NCI-H524 (cell line): ENCODE results near the gene ADAM22.
"Not testable (repeated sequence)": the region's sequence is repeated elsewhere in the genome, so short reads cannot be mapped to it uniquely, and the experiment has no call there.

Source experiments
- DNase-seq, 2 experiments: peaks; one replicate each; lab custom pipeline; 2025; lab: John Stamatoyannopoulos, UW

Gene ADAM22

DNA sequence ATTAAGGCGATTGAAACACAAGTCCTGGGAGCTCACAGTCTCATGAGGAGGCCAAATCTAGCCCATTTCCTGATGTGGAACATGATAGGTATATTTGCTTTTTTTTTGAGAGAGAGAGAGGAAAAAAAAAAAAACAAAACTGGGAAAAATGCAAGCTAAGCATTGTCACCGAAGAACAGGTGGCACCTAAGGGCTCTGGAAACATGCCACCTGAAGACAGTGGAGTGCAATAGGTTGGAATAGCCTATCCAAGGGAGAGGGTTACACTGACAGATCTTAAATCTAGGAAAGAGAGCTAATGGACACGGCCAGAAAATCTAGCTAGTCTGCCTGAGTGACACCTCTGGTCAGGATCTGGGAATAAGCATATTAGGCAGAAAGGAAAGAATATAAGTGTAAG is 175.6 kb downstream of the ADAM22 start:
- no peak for DNase-seq

DNA sequence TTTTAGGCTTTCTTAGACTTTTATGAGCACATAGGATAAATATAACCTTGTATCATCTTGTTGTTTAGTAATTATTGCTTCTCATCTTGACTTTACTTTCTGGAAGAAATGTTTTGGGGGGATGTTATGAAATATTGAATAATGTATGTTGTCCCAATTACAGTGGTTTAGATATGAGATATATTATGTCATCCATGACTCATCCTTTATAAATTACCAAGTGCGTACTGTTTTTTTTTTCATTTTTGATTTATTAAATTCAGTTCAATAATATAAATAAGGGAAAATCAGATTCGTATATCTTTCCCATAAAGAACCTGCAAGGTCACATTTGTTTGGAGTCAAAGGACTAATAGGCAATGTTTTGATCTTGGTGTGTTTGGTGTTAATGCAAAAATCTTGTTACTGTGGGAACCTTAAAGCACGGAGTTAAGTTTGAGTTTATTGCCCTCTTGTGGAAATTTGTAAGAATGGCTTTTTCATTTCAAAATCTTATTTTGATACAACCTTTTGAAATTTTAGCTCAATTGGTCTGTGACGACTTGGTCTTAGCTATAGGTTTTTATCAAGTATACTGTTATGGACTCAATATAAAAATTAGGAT is 177.2 kb downstream of the ADAM22 start:
- peak; percentile 3 to 46 for DNase-seq

DNA sequence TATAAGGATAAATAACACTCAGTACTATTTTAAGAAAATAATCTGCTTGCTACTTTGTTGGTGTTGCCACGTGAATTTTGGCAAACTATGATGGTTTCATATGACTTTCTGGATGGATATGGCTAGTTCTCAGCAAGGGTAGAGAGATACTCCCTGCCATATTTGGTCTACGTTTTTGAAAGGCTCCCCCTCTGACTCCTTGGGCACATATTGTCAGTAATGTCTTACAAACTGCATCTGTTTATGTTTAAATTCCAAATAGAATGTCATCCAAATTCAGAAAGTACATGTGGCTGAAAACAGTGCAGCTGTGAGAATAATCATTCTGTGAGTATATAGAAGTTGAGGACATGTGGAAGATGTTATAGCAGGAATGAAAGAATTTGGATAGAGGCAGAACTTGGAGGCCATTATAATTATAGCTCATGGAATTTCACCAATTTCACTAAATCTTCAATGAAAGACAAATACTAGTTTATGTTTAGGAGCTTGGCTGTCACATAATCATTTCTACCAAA is 178.0 kb downstream of the ADAM22 start:
- no peak for DNase-seq

DNA sequence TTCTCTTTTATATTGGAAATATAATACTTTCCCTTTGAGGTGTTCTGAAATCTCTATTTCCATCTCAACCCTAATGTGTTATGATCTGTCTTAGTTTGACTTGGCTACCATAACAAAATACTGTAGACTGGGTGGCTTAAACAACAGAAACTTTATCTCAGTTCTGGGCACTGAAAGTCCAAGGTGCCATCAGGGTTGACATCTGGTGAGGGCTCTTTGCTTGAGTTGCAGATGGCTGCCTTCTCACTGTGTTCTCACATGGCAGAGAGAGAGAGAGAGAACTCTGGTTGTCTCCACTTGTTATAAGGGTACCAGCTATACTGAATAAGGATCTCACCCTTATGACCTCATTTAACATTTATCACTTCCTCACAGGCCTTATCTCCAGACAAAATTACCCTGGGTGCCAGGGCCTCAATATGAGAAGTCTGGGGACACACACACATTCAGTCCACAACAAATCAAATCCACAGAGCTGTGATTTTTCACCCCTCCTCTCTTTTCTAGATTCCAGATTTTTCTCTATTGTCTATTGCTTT is 181.3 kb downstream of the ADAM22 start:
- peak; percentile 40 to 83 for DNase-seq

DNA sequence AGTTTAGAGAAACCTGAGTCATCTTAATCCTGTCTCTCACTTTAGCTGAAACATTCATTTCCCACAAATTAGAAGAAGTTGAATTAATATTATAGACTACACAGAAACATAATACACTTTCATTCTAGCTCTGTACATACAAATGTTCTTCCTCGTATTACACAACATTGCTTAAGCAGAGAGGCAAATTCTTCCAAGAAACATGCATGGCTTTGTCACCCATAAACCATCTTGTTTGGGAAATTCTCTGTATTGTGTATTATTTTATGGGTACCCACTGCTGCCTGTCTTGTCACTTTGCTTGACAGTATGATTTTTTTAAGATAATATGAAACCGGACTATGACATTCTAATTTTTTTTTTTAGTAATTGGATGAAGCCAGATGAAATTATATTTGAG is 181.8 kb downstream of the ADAM22 start:
- no peak for DNase-seq

DNA sequence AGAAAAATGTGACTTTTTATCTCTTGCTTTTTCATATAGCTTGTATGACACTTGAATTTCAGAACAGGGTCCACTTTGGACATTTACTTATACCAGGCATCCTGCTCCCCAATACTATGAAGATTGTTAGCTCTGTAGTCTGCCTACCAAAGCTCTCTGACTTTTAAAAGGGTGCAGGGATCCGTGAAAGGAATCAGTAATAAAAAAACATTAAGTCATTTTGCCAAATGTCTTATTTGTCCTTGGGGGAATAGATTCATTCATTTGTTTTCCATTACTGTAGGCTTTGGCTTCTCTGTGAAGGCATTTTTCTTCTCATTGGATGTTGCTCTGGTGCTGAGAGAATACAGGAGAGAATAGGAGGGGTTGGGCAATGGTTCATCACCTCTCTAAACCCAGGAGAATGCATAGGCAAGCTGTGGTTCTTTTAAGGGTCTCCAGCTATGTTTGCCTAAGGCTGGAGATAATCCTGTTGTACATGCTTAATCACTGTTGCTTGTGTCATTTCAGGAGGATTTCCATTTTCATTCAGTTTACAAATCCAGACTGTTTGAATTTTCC is 182.3 kb downstream of the ADAM22 start:
- DNase-seq, result peak; percentile 1 to 50

DNA sequence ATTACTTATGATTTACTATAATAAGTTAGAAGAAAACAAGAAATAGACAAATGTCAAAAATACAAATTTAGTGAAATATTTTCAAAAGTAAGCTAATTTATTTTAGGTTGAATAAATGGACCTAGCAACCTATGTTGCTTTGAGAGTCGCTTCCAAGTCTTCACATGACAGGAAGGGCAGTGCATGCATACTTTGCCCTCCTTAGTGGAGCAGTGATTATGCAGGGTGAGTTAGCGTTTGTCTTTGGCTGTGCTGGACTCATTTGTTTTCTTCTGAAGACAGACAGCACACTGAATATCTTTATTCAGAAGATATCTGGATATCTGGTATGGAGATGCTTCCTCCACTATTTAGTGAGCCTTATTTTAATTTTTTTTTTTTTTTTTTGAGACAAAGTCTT is 183.3 kb downstream of the ADAM22 start:
- DNase-seq, result no peak

DNA sequence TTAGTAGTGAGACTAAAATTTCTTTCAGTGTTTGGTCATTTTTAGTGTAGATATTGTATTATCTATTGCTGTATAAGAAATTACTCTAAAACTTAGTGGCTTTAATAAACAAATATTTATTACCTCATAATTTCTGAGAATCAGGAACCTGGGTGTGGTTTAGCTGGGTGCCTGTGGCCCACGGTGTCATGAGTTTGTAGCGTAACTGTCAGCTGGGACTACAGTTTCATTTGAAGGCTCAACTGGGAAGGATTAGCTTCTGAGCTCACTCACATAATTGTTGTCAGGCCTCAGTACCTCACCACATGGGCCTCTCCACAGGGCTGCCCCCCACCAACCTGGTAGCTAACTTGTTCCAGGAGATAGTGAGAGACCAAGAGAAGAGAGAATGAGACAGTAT is 187.3 kb downstream of the ADAM22 start:
- DNase-seq, result no peak

DNA sequence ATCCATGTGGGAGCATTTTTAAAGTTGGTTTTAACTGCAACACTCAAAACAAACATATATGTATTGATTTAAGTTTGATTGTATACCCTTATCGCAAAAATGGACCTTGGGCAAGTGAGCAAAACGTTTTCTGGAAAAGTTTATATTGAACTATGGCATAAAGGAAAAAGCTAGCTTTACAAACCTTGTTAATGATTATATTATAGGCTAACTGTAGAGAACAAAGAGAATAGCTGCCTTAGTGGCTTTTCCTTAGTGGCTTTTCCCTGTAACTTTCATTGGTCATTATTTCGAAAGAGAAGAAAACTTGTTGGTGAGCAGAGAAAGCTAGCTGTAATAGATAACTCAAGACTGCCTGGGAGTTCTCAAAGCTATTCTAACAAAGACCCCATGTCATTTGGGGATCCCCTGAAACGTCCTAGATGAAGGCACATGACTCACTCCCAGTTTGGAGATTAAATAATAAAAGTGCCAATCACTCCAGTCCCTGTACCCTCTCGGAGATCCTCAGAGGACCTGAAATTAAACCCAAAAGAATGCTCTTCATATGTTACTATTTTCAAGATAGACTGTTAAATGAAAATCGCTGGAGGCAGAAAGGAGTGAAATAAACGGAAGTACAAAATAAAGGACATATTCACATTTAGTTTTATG is 193.7 kb downstream of the ADAM22 start:
- no peak for DNase-seq

DNA sequence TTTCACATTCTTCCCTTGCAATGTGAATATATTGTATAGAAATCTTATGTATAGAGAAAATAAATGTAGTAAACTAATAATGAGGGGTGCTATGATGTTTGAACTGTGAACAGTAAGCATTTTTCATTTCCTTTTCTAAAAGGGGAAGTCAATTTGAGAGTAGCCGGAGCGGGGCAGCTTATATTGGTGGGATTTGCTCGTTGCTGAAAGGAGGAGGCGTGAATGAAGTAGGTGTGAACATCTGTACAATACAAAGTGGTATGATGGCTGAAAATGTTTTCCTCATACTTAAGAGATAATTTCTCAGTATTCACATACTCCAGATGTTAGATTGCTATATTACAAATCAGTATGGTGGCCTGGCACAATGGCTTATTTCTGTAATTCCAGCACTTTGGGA is 198.7 kb downstream of the ADAM22 start:
- DNase-seq, result no peak

DNA sequence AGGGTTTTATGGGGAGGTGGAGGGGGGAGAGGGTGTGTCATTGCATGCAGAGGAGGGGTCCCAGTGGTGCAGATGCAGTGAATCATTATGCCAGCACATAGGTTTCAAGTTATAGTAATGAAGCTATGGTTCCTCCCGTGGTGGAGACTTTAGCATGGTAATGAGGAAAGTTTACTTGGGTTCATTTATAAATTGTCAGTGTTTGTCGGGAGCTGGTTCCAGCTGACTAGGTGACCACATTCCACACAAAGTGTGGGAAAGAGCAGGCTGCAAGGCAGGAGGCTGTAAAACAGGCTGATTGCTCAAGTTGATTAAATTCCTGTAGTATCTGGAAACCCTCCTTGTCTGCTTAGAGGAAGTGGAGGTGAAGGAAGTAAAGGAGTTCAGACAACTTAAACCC is 206.9 kb downstream of the ADAM22 start:
- DNase-seq, result no peak

DNA sequence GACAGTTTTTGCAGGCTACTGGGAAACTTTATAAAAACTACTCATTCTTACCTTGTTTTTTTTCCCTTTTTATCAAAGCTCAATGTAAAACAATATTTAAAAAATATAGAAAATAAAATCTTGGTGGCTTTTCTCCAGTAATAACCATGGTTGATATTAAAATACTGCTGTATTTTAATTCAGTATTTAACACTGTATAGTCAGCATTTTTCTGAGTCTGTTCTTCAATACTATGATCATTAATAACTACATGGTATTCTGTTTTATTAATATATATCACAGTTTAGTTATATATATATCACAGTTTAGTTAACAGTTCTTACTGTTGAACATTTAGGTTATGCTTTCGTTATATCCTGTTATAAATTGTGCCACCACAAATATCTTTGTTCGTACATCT is 207.4 kb downstream of the ADAM22 start:
- no peak for DNase-seq

DNA sequence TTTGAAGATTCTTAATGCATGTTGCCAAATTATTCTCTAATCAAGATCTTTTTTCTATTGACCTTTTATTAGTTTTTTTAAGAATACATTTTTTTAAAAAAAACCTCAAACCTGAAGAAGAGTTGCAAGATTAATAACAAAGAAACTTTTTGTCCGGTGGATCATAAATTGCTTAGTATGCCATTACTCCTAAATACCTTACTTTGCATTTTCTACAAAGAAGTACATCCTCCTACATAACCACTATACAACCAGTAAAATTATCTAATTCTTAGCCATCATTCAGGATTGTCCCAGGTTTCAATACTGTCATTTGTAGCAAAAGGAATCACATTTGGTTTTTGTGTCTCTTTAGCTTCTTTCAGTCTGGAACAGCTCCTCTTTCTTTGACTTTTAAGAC is 207.9 kb downstream of the ADAM22 start:
- no peak for DNase-seq

DNA sequence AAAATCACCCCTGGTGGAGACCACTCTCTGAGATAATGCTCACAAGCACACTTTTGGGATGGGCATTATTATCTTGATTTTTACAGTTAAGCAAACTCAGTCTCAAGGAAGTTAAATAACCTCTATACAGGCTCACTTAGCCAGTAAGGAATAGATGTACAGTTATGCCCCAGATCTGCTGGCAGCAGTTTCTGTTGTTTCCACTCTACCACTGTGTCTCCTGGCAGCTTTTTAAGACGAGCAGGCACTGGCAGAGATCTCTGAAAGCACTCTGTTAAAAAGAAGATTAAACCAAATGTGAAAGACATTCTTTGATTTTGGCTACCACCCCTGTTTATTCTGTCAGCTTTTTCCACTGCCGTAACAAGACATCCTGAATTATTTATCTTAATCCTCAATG is 212.6 kb downstream of the ADAM22 start:
- no peak for DNase-seq

DNA sequence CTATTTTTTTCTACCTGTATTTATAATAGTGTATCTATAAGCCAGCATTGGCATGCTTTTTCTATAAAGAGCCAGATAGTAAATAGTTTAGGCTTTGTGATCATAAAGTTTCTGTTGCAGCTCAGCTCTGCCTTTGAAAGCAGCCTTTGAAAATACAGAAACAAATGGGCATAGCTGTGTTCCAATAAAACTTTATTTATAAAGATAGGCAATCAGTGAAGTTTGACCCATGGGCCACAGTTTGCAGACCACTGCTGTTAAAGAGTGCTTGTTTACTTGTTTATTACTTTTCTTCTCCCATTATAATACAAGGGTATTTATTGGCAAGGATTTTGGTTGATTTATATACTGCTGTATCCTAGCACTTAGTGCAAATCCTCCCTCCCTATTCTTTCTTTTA is 213.3 kb downstream of the ADAM22 start:
- DNase-seq, result no peak

DNA sequence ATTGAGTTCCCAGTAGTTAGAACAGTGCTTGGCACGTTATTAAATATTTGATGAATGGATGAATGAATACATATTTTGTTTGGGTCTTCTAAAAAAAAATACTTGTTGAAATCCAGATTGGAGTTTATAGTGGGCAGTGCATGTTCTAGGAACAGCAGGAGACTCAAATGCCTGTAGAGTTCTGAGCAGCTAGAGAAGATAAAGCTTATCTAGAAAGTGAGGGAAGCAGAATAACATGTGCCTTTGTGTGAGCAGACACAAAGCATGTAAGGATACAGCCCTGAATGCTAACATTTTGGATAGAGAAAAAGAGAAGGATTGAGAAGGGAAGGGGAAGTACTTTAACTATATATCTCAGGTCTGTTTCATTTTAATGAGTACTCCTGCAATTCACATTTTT is 213.9 kb downstream of the ADAM22 start:
- no peak for DNase-seq

DNA sequence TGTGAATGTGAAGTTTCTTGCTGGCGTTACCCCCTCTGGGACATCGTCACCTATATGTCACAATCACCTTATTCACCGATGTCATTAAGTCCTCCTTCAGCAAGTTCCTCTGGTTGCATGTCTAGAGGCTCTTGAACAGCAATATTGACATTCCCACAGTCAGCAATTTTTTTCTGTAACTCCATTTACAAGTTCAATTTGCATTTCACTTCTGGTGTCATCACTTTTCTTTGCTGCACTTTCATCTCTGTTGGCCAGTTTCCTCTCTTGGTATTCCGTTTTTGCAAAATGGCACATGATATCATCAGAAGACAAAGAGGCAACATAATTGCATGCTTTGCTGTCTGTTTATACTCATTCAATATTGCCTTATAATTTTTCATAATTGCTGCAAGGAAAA is 216.0 kb downstream of the ADAM22 start:
- no peak for DNase-seq

DNA sequence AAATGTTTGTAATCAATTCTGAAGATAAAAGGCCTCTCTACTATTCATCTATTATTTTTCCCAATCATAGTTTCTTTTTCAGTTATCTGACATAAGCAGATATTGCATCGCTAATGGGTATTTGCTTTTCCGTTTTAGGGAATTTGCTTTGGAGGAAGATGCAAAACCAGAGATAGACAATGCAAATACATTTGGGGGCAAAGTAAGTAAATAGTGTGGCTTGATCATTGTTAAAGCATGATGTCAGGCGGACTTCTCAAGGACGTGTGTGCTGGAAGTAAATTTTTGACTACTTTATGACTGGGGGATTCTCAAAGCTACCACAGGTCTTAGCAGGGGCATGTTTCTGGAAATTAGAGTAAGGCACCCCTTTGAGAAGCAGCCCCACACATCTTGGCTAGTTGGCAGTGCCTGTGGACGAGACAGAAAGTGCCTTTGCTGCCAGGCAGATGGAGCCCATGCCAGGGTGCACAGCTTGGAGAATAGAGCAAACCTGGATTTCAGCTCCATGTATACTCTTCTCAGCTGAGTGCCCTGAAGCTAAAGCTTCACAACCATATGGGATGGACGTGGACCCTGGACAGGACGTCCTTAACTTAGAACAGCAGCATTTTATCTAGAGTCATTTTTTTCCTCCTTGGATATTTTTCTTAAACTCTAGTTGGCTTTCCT is 217.2 kb downstream of the ADAM22 start:
- DNase-seq, result no peak

DNA sequence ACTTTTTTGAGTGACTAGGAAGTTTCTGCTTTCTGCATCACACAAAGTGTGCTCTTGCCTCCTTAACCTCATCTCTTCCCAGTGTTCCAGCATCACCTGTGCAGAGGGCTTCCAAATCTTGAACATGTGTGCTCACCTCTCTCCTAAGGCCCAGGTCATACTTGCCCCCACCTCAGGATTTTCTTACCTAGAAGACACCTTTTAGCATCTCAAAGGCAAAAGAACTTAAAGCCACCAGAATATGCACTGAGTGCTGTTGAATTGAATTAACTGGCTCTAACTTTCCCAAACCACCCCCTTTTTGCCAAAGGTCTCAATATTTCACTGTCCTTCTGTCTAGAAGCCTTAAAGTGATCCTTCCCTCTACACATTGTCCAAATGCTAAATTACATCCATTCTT is 219.3 kb downstream of the ADAM22 start:
- no peak for DNase-seq

DNA sequence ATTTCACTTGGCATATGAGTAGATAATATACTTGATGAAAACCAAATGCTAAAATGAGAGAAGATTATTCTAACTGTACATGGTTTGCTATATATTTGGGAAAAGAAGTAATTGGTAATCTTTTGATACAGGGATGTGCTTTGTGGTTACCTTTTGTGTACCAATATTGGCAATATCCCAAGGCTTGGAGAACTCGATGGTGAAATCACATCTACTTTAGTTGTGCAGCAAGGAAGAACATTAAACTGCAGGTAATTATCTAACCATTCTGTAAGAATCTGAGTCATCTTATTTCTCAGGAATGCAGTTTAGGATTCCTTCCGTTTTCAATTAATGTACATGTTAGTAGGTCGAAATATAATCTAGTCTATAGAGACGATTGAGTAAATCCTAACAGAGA is 221.7 kb downstream of the ADAM22 start:
- DNase-seq, result no peak

DNA sequence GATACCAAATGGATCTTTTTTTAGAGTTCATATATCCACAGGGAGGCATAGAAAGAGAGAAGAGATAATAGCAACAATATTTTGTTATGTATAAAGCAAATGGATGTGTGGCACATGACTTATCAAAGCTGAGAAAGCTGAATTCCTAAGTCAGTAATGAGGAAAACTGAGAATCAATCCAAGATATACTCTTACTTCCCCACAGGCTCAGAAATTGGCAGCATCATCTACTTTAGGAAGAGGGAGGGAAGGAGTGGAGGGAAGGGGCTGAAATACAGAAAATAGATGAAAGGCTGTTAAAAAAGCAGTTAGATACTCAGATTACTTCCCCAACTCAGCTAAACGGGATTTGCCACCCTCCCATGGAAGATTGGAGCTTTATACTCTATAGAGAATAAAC is 222.3 kb downstream of the ADAM22 start:
- no peak for DNase-seq

DNA sequence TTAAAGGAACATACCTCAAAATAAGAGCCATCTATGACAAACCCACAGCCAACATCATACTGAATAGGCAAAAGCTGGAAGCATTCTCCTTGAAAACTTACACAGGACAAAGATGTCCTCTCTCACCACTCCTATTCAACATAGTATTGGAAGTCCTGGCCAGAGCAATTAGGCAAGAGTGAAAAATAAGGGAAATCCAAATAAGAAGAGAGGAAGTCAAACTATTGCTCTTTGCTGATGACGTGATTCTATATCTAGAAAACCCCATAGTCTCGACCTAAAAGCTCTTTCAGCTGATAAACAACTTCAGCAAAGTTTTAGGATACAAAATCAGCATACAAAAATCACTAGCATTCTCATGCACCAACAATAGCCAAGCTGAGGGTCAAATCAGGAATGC is 225.7 kb downstream of the ADAM22 start:
- DNase-seq, result not testable (repeated sequence)

DNA sequence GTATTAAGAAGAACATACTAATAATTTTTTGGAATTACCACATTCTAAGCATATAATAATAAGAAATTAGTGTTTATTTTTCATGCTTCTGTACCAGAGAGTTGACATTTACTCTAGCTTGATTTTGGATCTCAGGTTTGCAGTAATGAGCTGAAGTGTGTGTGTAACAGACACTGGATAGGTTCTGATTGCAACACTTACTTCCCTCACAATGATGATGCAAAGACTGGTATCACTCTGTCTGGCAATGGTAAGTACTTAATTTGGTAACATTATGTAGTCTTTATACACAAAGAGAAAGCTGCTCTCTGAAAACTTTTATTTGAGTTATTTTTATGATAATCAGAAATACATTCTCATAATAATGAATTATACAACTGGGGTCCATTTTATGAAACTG is 231.6 kb downstream of the ADAM22 start:
- DNase-seq, result no peak
